Activated effector memory CD4-positive, alpha-beta T cell treated with Interleukin-2 at 50 U/mL for 16 hours (primary cell): ENCODE data around the gene MAN1A2.
"Not testable (repeated sequence)": the region's sequence is repeated elsewhere in the genome, so short reads cannot be mapped to it uniquely, and the experiment has no call there.

Source experiments
- DNase-seq: peaks from one replicate; pipeline ENCODE4 v3.0.0-alpha.2; 2020

MAN1A2 gene

GRCh38 chr1:117403597-117403996 is 36.3 kb downstream of the MAN1A2 start:
- DNase-seq: no peak

- DNase-seq: no peak
Measured at GRCh38 chr1:117405042-117405441, 37.8 kb downstream of the MAN1A2 start.

GRCh38 chr1:117412472-117412871 is 45.2 kb downstream of the MAN1A2 start:
- DNase-seq: no peak

- DNase-seq: no peak
Measured at GRCh38 chr1:117413412-117413811, 46.2 kb downstream of the MAN1A2 start.

- no peak for DNase-seq
Measured at GRCh38 chr1:117414943-117415342, 47.7 kb downstream of the MAN1A2 start.

- no peak for DNase-seq
Measured at GRCh38 chr1:117416004-117416403, 48.8 kb downstream of the MAN1A2 start.

GRCh38 chr1:117416546-117417125 is 49.4 kb downstream of the MAN1A2 start:
- no peak for DNase-seq

GRCh38 chr1:117425050-117425734 is 57.9 kb downstream of the MAN1A2 start:
- DNase-seq: no peak

- no peak for DNase-seq
Measured at GRCh38 chr1:117427297-117427696, 60.0 kb downstream of the MAN1A2 start.

GRCh38 chr1:117433943-117434342 is 66.7 kb downstream of the MAN1A2 start:
- DNase-seq: no peak

- no peak for DNase-seq
Measured at GRCh38 chr1:117436513-117436912, 69.3 kb downstream of the MAN1A2 start.

- no peak for DNase-seq
Measured at GRCh38 chr1:117447661-117448060, 80.4 kb downstream of the MAN1A2 start.

GRCh38 chr1:117452216-117452615 is 85.0 kb downstream of the MAN1A2 start:
- no peak for DNase-seq

- DNase-seq: no peak
Measured at GRCh38 chr1:117453958-117454357, 86.7 kb downstream of the MAN1A2 start.

- DNase-seq: not testable (repeated sequence)
Measured at GRCh38 chr1:117458410-117458809, 91.2 kb downstream of the MAN1A2 start.

GRCh38 chr1:117466761-117467160 is 99.5 kb downstream of the MAN1A2 start:
- no peak for DNase-seq

- no peak for DNase-seq
Measured at GRCh38 chr1:117467336-117467735, 100.1 kb downstream of the MAN1A2 start.

- no peak for DNase-seq
Measured at GRCh38 chr1:117473063-117473462, 105.8 kb downstream of the MAN1A2 start.

GRCh38 chr1:117475495-117475894 is 108.2 kb downstream of the MAN1A2 start:
- DNase-seq: not testable (repeated sequence)

GRCh38 chr1:117479086-117479485 is 111.8 kb downstream of the MAN1A2 start:
- DNase-seq: no peak

- DNase-seq: no peak
Measured at GRCh38 chr1:117481410-117481809, 114.2 kb downstream of the MAN1A2 start.

- DNase-seq: no peak
Measured at GRCh38 chr1:117493906-117494305, 126.7 kb downstream of the MAN1A2 start.

- no peak for DNase-seq
Measured at GRCh38 chr1:117495068-117495467, 127.8 kb downstream of the MAN1A2 start.

- no peak for DNase-seq
Measured at GRCh38 chr1:117499071-117499470, 131.8 kb downstream of the MAN1A2 start.

GRCh38 chr1:117500584-117500983 is 133.3 kb downstream of the MAN1A2 start:
- no peak for DNase-seq
